Hematopoietic multipotent progenitor cell treated with erythropoietin and hydrocortisone succinate and interleukin-3 and kit ligand, for 4 days (in vitro differentiated cells): ENCODE measurements around the gene SUPT4H1.
A peak's percentile ranks its signal among the peaks of the same experiment; 100 is the strongest.
"Not testable (repeated sequence)": the region's sequence is repeated elsewhere in the genome, so short reads cannot be mapped to it uniquely, and the experiment has no call there.

Experiments used
- DNase-seq: peaks from one replicate; pipeline ENCODE4 v3.0.0-alpha.2; 2015

SUPT4H1 gene

GRCh38 chr17:58351831-58352595 is at the start of gene SUPT4H1:
SUPT4H1 (minus strand) TSS chr17:58352201; CDS start chr17:58352135, 66 bp downstream.
- DNase-seq: peak; percentile 97

GRCh38 chr17:58401287-58401686 is 49.3 kb upstream of the SUPT4H1 start:
- DNase-seq: no peak

GRCh38 chr17:58400826-58401225 is 48.8 kb upstream of the SUPT4H1 start:
- no peak for DNase-seq

GRCh38 chr17:58399974-58400373 is 48.0 kb upstream of the SUPT4H1 start:
- no peak for DNase-seq

- no peak for DNase-seq
Measured at GRCh38 chr17:58398574-58399266, 46.7 kb upstream of the SUPT4H1 start.

GRCh38 chr17:58397421-58397820 is 45.4 kb upstream of the SUPT4H1 start:
- DNase-seq: not testable (repeated sequence)

- no peak for DNase-seq
Measured at GRCh38 chr17:58396173-58396572, 44.2 kb upstream of the SUPT4H1 start.

- no peak for DNase-seq
Measured at GRCh38 chr17:58394534-58395223, 42.7 kb upstream of the SUPT4H1 start.

- DNase-seq: peak; percentile 82
Measured at GRCh38 chr17:58391302-58391984, 39.4 kb upstream of the SUPT4H1 start.

GRCh38 chr17:58390884-58391283 is 38.9 kb upstream of the SUPT4H1 start:
- no peak for DNase-seq

GRCh38 chr17:58388302-58389190 is 36.5 kb upstream of the SUPT4H1 start:
- DNase-seq: no peak

- peak; percentile 42 for DNase-seq
Measured at GRCh38 chr17:58387834-58388233, 35.8 kb upstream of the SUPT4H1 start.

GRCh38 chr17:58386708-58387107 is 34.7 kb upstream of the SUPT4H1 start:
- DNase-seq: no peak

- DNase-seq: no peak
Measured at GRCh38 chr17:58385359-58385899, 33.4 kb upstream of the SUPT4H1 start.

GRCh38 chr17:58384897-58385296 is 32.9 kb upstream of the SUPT4H1 start:
- DNase-seq: no peak

- DNase-seq: no peak
Measured at GRCh38 chr17:58383892-58384462, 32.0 kb upstream of the SUPT4H1 start.

GRCh38 chr17:58382872-58383242 is 30.9 kb upstream of the SUPT4H1 start:
- DNase-seq: no peak

- no peak for DNase-seq
Measured at GRCh38 chr17:58382108-58382871, 30.3 kb upstream of the SUPT4H1 start.

- peak; percentile 48 for DNase-seq
Measured at GRCh38 chr17:58381124-58382035, 29.4 kb upstream of the SUPT4H1 start.
